Hematopoietic multipotent progenitor cell treated with erythropoietin and hydrocortisone succinate and interleukin-3 and kit ligand, for 15 days (in vitro differentiated cells): ENCODE results near the gene CHST8.
"Not testable (repeated sequence)": the region's sequence is repeated elsewhere in the genome, so short reads cannot be mapped to it uniquely, and the experiment has no call there.

ENCODE experiments used
- DNase-seq: peaks from one replicate; pipeline ENCODE4 v3.0.0-alpha.2; 2015; ENCODE audit warnings: low spot score

The CHST8 gene

DNA sequence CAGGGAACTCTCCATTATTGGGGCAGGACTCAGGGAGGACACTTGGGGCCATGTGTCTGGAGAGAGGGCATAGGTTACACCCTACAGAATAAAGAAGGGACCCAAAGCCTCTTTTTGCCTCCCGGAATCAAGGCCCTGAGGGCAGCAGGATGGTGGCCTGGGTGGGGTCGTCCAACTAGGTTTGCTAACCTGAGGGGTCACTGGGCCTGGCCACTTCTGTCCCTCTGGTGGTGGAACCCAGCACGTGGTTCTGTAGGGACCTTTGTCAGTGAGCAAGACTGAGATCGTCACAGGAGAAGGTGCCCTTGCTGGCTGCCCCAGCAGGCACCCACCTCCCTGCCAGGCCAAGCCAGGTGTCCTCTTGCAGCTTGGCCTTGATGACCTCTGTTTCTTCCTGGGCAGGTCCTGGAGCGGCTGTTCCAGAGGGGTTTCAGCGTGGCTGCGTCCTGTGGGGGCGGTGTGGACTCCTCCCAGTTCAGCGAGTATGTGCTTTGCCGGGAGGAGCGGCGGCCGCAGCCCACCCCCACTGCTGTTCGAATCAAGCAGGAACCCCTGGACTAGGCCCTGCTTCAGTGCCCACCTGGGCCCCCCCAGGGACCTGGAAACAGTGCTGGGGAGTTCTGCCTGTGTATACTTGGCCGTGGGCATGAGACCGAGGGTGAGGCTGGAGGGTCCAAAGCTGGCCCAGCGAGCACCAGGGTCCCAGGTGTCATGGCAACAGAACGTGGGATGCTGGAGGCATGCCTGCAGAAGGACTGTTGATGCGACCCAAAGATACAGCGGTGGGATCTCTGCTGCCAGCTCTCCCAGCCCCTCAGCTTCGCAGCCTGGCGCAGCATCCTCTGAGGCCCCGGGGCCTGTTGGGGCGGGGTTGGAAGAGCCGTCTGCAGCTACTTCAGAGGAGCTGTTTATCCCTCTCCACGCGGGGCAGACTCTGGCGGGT, 190.9 kb downstream of the CHST8 start:
- DNase-seq: no peak

- no peak for DNase-seq
These were observed 191.8 kb downstream of the CHST8 start for GRCh38 chr19:33813391-33814101.

DNA sequence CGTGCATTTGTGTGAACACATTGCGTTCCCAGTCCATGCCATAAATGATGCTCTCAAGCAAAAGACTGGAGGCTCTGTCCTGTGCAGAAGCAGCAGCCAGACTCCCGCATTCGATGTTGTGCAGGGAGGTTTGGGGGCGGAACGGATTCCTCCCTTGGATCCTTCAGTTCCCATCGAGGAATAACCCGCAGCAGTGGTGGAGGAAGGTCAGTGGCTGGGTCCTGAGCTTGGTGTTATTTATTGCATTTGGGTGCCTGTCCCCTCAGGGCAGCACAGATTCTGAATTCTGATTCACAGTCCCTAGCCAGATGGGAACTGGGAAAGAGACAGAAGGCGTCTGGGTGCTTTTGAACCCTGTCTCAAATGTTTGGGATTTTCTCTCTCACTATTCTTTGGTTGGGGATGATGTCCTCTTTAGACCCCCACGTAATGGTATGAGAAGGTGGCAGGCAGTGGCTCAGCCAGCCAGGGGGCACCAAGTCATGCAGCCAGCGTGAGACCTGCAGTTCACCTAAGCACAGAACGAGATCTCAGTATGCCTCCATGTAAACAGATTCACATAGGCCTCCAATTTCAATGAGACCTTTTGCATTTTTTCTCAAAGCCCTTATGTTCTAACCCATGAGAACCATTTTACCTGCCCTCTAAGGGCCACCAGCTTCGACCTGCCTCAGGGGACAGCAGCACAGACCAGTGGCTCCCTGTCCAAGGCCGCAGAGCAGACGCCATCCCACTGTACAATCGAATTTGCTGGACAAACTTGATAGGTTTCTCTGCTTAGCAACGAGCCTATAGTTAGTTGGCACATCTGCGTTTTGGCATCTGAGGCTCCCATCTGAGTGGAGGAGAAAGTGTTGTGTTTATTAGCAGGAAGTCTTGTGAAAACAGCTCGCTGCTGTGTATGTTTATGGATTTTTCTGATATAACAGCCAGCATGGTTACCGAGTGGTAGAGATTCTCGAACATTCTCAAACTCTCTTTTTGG, 192.7 kb downstream of the CHST8 start:
- DNase-seq: no peak

DNA sequence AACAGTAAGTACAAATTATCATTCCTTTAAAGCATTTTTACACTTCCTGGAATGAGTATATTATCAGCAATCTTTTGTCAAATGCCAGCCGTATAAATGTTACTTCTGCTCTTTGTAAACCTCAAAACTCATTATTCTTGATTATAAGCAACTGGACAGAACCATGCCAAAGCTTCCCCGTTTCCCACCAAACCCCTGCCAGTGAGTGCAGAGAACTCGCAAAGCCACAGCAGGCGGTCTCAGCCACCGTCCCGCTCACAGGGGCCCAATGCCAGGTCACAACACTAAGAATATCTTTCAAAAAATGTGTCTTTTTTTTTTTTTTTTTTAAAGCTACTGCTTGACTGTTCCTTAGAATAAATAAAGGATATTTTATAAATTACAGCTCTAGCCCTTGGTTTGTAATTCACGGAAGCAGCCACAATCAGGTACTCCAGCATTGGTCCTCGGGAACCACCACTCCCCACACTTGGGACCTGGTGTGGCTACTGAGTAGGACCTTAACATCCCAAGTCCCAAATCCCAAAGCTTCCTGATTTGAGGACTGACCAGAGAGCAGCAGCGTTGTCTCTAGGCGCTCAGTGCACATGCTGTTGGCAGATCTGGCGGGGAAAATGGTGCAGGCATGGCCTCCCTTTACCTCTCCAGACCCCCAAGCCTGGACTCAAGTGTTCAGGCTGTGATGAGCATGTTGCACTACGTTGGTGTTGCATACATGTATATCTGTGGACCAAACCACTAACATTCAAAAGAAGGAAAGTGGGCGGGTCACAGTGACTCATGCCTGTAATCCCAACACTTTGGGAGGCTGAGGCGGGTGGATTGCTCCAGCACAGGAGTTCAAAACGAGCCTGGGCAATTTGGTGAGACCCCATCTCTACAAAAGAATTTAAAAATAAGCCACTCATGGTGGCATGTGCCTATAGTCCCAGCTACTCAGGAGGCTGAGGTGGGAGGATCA, 193.9 kb downstream of the CHST8 start:
- no peak for DNase-seq

- no peak for DNase-seq
These were observed 196.7 kb downstream of the CHST8 start for GRCh38 chr19:33818411-33818810.

DNA sequence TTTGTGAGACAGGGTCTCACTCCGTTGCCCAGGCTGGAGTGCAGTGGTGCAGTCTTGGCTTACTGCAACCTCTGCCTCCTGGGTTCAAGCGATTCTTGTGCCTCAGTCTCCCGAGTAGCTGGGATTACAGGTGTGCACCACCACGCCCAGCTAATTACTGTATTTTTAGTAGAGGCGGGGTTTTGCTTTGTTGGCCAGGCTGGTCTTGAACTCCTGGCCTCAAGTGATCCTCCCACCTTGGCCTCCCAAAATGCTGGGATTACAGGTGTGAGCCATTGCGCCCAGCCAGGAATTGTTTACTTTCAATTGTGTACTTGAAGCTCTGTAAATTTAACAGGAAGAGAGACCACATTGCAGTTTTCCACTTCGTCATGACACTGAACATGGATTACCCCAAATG, 197.3 kb downstream of the CHST8 start:
- DNase-seq: not testable (repeated sequence)

GRCh38 chr19:33819506-33819879, 197.7 kb downstream of the CHST8 start:
- DNase-seq: no peak

DNA sequence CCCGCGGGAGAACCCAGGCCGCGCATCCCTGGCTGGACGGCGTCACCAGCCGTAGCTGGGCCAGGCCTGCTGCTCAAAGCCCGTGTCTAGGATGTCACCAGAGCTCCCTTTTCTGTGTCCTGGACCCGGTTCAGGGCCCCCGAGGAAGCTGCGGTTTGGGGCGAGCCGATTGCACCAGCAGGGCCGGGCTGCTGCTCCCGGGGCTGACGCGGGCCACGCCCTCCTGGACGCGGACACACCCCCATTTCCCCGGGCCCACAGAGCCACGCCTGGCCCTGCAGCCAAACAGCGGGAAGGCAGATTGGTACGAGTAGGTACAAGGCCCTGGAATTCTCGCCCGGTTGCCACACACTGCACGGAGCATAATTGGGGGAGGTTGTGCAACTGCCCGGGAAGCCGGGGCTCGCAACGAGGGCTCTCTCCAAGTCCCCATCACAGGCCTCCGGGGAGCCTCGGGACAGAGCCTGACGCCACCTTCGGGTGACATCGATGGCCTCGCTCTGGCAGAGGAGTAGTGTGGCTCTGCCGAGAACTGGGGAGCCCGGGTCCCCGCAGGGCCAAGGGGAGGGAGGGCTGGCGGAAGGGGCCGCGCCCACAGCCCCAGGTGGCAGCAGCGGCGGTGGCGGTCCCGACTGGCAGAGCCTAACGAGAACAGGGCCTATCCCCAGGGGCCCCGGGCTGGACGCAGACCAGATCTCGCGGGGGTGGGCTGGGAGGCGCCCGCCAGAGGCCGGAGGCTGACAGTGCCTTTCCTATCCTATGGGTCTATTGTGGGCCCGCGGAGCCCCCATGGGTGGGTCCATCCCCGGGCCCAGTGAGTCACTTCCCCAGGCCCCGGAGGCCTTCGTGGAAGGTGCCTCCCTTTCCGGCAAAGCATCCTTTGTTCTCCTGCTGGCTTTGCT, 198.4 kb downstream of the CHST8 start:
- DNase-seq: peak; percentile 31

DNA sequence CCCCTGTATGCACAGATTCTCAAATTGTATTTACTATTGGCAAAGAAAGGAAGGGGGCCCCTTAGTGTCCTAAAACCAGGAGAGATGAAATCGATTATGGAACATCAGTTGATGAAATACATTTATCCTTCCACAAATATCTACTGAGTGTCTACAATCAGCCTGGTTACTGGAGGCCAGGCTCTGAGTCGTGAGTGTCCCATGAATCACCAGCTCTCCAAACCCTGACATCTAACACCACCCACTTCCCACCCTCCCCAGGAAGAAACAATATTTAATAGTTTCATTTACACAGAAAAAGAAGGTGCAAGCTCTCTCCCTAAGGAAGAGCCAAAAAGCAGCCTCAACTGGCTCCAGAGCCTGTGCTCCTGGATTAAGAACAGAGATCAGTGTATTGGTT, 200.1 kb downstream of the CHST8 start:
- no peak for DNase-seq
